GM21529 (cell line): Measurements from ENCODE around the gene PPP3CA.
A peak's percentile ranks its signal among the peaks of the same experiment; 100 is the strongest.

ENCODE experiments used
- ATAC-seq: cut with Tn5 transposase; IDR thresholded peaks from one replicate; pipeline ENCODE4 v1.9.1; 2021; ENCODE audit not compliant: unreplicated experiment

The PPP3CA gene

DNA sequence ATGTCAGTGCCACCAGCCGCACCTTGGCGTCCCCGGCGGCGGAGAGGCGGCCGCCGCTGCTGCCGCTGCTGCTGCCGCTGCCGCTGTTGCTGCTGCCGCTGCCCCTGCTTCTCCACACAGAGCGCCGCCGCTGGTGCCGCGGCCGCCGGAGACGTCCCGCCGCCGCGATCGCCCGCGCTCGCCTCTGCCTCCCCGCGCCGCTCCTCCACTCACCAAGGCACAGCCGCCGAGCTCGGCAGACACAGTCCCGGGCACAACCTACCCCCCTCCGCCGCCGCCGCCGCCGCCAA is at the start of gene PPP3CA:
PPP3CA (minus strand) TSS at position 260 of the 290 bp plus-strand sequence.
- ATAC-seq: no peak

DNA sequence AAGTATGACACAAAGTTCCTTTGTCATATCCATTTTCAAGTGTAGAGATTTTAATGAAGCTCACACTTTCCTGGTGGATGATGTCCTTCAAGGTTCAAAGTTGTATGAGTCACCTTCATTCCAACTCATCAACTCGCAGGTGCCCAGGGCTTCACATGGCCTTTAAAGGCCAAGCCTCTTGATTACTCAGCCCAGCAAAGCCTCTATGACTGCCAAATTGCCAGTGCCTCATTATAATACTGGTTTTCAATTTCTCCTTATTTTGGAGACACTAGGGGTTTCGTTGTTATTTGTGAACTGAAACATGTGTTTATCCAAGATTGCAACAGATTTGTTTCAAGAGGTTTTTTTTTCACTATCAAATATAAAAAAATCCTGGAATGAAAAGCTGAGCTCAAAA is 45.9 kb upstream of the PPP3CA start:
- no peak for ATAC-seq

DNA sequence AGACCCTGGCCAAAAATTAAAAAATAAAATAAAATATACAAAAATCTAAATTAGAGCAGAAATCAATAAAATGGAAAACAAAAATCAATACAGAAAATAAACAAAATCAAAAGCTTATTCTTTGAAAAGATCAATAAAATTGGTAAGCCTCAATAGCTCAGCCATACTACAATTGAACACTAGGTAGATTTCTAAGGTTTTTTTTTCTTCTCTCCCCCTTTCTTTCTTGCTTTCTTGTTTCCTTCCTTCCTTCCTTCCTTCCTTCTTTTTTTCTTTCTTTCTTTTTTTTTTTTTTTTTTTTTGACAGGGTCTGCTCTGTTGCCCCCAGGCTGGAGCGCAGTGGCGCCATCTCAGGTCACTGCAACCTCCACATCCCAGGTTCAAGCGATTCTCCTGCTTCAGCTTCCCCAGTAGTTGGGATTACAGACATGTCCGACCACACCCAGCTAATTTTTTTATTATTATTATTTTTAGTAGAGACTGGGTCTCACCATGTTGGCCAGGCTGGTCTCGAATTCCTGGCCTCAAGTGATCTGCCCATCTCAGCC is 23.4 kb upstream of the PPP3CA start:
- ATAC-seq: no peak

DNA sequence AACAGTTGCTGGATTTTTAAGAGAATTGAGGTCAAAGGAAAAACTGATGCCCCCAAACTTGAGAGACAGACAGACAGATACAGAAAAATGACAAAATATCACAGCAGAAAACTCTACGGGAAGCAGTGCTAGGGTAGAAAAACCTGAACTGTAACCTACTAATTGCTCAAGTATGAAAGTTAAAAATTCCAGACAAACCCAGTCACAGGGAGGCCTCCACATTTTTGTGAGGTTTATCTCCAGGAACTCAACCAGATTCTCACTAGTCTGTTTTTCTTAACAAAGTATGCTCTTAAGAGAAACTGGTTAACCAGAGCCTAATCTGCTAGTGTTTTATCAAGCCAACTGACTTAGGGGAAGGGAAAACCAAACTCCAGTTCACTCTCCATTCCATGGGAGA is 19.9 kb upstream of the PPP3CA start:
- ATAC-seq: no peak

DNA sequence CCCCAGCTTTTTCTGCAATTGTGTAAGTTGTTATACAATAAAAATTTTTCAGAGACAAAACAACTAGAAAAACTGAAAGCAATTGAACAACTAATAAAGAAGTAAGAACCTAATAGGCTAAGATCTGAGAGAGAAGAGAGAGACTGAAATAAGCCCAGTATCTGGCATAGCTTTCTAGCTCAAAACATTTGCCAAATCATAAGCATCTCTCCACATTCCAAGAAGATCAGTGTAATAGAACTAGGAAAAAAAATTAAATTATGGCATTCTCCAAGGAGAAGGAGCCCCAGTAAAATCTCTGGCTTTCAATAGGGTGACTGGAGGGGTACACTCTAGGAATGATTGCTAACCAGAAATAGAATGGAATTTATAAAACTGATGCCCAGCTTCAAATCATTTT is 19.0 kb upstream of the PPP3CA start:
- no peak for ATAC-seq

DNA sequence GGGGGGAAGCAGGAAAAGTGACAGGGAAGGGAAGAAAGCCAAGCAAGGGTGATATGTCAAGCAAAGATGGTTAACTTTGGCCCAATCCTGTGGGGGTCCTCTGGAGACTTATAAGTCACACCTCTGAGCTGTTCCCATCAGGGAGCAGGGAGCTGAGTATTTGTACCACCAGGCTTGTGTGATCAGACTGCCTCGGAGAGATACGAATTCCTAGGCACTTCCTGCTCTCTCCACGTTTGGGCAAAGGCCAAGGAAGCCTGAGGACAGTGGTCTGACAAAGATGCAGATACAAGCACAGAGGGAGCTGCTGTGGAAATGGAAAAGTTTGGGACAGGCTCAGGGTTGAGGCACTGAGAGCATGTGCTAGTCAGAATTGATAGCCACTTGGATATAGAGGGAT is 10.4 kb upstream of the PPP3CA start:
- no peak for ATAC-seq

DNA sequence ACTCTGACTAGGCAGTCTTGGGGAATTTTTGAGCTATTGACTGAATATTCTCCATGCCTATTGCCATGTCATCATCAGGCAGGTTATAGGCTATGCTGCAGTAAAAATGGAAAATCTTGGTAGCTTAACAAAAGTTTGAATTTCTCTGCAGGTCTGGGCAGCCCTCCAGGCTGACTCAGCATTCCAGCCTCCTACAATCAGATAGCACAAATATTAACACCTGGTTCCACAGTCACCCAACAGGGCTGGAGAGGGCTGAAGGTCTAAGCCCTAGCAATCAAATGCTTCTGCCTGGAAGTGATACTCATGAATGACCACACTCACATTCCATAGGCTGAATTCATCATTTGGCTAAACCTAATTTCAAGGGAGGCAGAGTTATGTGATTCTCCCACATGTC is 9.6 kb upstream of the PPP3CA start:
- no peak for ATAC-seq

DNA sequence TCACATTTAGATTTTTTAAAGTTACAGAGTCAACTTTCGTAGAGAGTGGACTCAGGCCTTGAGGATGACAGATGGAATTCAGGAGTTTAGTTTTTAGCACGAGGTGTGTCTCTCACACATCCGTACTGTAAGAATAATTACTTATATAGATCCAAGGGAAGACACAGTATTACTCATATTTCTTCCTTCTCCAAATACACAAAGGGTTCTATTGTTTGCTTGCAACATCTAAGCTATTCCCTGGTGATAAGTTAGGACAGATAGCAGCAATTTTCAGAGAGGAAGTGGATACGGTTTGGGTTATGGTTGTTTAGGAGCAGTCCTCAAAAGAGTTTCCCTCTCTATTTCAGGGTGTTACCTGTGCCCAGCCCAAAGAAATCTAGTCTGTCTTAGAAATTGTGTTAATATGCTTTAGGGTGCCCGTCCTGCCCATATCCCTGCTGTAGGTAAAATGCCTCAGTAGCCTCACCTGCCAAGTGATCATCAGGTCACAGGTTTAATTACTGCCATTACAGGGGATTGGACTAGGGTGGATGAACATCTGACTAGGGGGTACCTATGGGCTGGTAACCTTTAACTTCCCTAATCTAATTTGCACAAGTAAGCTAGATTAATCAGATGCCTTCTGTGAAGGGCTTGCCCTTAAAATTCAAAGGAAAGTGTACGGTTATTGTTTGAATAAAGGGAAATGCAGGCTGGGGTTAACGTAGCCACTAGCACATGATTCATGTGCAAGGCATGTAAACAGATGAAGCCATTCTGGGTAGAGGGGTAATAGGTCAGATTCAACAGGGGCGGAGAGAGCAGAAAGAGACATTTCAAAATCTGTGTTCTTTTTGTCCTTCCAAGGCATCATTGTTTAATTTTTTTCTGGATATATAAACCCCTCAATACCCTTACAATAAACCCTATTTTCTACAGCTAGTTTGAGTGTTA is 8.7 kb upstream of the PPP3CA start:
- ATAC-seq: no peak

DNA sequence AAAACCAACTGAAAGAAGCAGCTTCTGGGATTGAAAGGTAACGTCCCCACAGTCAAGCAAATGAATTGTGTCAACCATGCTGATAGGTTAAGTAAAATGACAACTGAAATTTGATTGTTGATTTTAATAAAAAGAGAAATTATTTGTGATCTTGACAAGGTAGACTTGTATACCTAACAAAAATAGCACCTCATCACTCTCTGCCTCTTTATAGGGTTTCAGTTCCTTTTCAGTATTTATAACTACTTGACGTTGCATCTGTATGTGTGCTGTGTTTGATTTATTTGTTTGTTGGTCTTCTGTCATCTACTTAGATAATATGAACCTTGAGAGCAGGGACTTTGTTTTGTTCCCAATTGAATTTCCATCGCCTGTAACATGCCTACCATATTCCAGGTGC is 7.9 kb upstream of the PPP3CA start:
- ATAC-seq: peak; percentile 100

DNA sequence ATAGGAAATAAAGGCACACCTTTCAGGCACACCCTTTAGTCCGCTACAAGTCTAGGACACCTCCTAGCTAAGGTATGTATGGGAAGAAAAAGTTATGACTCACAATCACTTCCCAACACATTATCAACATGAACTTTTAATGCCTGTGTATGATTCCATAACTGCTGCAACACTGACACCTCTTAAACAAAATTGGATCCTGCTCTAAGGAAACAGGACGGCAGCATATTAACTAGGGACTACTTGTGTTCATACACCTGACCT is 2.4 kb upstream of the PPP3CA start:
- no peak for ATAC-seq

DNA sequence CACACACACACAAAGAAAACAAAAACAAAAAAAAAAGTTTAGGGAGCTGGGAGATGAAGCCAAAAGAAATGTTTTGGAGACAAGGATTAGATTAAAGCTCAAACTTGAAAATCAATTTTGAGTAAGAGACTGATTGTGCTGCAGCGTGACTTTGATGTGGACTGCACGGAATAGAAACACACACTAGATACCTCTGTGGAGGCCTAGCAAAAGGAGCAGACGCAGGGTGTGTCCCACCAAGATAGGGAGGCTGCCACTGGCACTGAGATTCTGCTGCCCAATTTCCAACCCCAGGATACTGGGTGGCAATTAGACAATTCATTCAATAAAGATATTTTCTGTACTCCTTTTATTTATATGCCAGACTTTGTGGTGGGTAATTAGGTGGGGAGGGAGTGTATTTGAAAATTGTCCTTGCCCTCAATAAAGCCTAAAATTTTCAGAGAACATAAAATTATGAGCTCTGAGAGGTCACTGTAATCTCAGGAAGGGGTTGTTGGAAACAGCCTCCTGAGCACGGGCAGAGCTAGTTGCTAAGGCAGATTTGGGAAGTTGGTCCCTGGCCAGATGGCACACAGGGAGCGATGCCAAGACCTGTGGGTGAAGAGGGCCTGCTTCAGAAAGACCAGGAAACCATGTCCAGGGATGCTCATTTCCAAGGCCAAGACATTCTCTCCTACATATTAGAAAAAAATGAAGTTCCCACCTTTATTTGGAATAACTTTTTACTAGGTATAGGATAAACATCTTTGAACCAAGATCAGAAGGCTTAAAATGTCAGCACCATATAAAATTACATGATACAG is 1.9 kb upstream of the PPP3CA start:
- no peak for ATAC-seq

DNA sequence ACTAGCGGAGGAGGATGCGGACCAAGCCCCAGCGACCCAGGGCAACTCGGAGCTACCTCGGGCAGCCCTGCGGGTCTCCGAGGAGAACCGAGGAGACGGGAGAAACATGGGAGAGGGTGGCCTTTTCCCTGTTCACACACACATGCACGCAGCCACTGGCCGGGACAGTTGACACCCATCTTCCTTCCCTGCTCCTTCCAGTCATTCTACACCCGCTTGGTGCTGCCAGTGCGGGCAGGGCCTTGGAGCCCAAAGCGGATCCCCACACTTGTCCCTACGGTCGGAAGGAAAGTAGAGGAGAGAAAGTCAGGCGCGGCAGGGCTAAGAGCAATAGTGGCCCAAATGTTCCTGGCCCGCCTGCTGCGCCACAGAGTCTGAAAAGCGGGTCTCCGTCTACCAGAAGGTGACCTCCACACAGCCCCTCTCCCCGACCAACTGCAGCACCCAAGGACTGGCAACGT is 1.1 kb upstream of the PPP3CA start:
- no peak for ATAC-seq

DNA sequence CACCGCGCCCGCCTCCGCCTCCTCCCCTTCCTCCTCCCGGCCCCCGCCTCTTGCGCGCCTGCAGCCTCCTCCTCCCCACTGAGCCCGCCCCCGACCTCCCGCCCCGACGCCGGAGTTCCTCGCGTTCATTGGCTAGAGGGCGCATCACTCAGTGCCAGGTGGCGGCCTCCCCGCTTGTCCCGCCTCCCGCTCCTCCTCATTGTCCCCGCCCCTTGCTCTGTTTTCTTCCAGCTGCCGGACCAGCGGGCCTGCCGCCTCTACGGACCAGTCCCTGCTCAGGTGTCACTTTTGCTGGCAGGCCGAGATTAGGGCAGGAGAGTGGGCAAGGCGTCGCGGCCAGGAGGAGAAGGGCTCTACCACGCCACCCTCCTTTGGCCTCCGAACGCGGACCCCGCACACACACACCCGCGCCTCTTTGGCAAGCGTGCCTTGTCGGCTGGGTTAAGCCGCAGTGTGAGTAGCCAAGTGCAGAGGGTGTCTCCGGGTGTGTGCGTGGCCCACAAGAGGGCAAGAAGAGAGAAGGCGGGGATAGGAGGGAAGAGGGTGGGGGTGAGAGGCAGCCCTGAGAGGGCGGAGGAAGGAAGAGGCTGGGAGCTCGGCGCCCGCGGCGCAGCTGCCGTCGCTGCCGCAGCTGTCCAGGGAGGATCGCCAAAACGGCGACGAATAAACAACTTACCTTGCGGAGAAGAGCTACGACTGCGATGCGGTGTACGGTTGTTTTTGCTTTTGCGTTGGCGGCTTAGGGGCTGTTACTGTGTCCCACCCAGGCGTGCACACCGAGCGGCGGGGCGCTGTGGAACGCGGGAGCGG is 436 bp upstream of the PPP3CA start:
- ATAC-seq: peak; percentile 79

DNA sequence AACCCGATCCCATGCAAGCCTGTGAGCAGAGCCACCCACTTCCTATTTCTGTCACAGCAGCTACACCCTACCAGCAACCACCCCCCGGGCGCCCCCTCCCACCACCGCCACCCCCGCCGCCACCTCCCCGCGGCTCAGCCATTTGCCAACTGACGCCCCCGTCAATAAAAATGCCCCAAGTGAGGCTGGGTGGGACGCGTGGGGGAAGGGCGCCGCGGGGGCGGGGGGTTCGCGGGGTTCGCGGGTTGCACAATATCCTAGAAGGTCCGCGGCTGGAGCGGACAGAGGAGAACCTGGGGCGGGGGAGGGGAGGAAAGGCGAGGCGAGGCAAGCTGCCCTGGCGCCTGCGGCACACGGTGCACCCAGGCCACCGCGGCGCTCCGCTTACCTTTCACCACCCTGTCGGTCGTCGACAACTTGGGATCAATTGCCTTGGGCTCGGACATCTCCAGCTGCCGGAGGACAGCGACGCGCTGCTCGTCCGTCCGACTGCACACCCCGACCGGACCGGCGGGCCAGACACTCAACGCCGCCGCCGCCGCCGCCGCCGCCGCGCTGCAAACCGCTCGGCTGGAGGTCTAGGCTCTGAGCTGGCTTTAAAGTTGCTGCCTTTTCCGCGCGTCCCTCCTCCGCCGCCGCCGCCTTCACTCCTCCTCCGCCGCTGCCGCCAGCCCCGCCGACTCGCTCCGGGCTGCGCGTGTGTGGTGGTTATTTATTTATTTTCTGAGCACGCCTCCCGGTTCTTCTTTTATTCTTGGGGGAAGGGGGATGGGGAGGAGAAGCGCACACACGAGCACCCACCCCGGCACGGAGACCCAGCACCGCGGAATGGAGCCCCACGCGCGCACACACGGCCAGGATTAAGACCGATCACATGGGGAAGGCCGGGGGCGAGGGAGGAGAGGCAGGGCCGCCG is 717 bp downstream of the PPP3CA start:
- ATAC-seq: peak; percentile 10

DNA sequence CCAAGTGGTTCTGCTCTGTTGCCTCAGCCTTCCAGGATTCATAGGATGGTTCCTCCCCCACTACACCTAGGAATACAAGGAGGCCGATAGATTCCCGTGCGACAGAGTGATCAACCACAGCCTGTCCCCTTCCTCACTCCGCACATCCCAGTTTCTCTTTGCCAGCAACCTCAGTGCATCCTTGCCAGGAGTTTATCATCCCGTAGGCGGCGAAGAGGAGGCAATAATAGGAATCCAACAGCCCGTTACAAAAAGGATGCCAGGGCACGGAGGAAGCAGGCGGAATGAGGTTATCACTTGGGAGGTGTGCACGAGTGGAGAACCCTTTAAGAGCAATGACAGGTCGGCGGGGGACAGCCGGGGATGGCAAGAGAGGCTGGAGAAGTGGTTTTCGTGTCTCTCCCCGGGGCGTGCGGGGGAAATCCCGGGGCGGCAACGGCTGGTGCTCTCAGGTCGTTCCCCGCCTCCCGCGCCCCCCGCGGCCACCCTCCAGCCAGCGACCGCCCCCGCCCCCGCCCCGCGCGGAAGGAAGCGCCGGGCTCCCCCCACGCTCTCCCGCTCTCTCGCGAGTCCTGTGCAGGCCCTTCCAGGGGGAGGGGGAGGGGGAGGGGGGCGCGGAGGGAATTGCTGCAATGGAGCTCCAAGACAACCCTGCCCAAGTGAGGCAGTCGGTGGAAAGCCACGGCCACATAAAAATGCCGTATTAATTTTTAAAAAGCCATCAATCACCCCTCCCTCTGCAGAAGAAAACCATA is 1.6 kb downstream of the PPP3CA start:
- no peak for ATAC-seq

DNA sequence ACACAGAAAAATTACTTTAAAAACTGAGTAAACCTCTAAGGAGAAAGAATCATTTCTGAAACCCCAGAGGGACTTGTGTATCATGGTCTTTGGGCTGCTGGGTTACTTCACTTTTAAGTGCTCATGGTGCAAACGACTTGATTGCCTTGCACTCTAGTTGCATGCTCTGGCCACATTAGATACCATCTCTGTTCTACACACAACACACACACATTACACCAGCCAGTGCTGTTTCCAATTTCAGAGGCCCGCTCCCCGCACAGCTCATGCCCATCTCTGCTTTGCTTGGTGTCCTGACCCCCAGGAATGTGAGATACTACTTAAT is 2.1 kb downstream of the PPP3CA start:
- ATAC-seq: no peak

DNA sequence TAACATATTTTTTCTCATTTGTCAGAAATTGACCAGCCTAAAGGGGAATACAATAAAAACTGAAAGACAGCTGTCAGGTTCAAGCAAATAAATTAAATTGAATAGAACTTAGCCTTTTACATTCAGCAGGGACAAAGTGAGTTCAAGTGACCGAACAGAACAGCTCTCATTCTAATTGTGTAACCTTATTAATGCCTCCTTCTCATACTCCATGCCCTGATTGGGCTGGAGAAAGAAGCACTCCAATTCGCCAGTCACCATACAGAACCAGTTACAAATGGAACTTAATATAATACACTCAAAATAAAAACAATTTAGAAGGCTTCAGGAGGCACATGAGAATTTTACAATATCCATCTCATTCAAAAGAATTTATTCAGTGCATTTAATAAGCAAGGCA is 8.0 kb downstream of the PPP3CA start:
- no peak for ATAC-seq

DNA sequence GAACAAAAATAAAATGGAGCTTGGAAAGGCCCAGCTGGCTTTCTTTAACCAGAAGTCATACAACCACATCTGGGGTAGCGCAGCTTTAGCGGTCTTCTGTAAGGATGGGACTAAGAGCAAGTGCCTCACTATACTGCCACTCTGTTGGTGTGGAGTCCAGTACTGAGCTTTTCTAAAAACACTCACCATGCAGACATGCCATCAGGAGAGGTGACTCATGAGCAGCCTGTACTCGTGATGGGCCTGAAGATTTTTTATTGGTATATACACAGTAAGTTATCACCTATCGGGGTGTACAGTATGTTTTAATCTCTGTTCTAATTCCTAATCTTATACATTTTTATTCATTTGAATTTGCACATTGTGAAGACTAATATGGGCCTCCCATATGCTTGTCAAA is 9.6 kb downstream of the PPP3CA start:
- ATAC-seq: no peak

DNA sequence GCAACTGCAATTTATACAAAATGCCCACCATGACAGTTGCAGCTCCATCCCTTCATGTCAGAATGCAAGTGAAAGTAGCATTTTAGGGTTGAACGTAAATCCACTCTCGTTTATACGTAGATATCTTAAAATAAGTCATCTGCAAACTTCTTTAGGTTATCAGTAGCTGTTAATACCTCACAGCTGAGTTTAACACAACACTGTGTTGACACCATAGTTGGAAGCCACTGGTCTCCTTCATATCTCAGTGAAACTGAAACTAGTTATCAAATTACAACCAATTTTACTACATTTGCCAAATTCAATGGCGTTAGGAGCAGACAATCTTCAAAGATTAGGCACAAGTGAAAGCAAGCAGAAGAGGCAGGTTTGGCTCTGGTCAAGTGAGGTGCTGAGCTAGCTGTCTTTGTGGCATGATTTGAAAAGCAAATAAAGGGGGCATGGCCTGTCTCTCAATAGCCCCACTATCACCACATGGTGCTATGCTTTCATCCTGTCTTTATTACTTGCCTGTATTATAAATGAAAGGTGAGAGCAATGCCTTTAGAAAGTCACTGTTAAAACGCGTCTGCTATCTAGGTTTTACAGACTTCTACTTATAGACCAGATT is 12.3 kb downstream of the PPP3CA start:
- peak; percentile 61 for ATAC-seq
